ENCODE measurements around the gene ARHGAP6.

Gene ARHGAP6

DNA sequence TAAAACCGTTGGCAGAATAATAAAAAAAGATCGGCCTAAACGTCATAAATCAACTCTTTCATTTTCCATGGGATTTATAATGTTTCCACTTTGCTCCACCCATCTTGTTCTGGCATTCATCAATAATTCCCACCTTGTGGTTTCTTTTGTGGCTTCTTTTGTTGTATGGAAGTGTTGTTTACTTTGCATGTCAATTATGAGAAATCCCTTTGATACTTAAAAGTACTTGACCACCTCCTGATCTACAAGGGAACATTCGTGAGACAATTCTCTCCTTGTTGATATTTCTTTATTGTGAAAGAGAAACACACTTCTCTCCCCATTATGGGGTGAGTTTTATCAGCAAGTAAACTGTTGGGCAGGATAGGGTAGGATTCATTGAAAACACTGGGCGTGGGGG, 369.7 kb downstream of the ARHGAP6 start:
- no peak for DNase-seq (ENCODE audit: low read depth in 2 of 2)

DNA sequence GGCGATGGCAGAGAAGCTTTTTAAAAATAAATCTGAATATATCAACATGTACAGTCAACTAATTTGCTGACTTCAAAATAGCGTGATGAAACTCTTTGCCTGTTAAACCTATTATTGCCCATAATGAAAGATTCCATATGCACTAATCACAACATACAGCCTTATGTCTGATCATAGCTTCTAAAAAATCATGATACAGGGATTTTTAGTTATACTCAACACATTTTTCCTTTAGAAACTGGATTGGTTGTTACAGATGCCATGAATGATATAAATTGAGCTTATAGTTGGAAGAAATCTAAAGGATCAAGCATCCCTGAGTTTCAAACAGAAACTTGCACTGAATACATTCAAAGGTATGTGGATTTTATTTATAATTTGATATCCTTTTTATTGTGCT, 372.6 kb downstream of the ARHGAP6 start, which contains the start of gene AMELX:
TSS of gene AMELX (plus strand) at position 301 of the 400 bp plus-strand sequence. CDS start 1,376 bp downstream, outside the sequence.
- DNase-seq (ENCODE audit: low read depth in 2 of 2) = no peak

DNA sequence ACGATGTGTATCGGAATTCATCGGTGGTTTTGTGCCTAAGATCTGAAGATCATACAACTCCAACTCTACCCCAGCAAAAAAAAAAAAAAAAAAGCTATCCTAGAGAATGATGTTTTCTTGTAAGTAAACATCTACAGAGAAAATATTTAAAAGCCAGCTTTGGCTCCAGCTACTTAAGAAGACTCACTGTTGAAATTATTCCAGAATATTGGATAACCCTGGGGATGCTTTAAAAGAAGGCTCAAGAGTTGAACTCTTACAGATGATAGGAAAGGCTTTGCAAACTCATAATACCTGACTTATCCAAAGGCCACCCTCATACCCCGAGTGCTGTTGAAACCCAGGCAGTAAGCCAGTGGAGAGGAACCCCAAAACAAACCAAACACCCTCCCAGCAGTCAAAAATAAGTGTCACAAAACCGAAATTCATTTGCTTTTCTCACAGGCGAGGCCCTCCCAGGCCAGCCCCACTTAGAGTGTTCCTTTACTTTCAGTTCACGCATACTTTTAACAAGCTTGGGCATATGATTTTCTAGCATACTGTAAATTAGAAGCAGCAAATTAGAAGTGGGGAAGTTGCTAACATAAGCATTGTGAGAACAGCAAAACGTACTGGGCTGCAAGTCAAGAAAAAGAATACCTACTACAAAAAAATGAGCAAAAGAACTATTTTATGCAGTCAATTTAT, 375.2 kb downstream of the ARHGAP6 start:
- DNase-seq (ENCODE audit: low read depth in 2 of 2) = no peak

GRCh38 chrX:11287505-11287904, 378.2 kb downstream of the ARHGAP6 start:
- DNase-seq (ENCODE audit: low read depth in 2 of 2) = no peak

GRCh38 chrX:11285651-11286050, 380.1 kb downstream of the ARHGAP6 start:
- no peak for DNase-seq (ENCODE audit: low read depth in 2 of 2)

DNA sequence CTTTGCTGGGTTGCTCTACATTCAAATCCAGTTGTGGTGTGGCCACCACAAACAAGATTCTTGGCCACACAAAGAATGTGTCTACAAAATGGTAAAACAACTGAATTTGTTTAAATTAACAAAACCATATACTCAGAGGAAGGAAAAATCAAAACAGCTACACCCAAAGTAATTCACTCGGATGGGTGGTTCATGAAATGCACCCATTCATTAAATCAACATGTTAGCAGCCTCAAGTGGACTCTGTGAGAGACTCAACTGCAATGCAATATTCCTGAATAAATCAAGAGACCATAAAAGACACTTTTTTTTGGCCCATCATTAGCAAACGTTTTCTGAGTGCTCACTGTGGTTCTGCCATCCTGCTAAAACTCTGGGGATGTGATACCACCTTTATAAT, 383.7 kb downstream of the ARHGAP6 start:
- no peak for DNase-seq (ENCODE audit: low read depth in 2 of 2)

GRCh38 chrX:11273544-11273943, 392.2 kb downstream of the ARHGAP6 start:
- DNase-seq (ENCODE audit: low read depth in 2 of 2) = no peak

DNA sequence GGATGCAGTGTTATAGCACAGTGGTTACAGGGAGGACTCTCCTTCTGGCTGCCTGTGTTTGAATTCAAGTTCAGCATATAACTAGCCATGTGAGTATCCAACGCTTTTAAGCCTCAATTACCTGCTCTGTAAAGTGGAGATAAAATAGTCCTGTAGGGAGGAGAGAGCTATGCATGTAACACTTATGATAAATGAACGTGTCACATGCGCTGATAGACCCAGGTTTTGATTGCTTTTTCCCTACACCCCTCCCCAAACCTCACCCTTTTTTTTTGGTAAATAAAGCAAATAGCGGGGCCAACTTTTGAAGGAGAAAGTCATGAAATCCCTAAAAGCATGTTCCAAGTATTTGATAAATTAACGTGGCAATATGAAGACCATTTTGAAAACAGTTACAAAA, 392.9 kb downstream of the ARHGAP6 start:
- no peak for DNase-seq (ENCODE audit: low read depth in 2 of 2)

GRCh38 chrX:11272290-11272689, 393.4 kb downstream of the ARHGAP6 start:
- DNase-seq (ENCODE audit: low read depth in 2 of 2) = no peak

GRCh38 chrX:11269996-11270395, 395.7 kb downstream of the ARHGAP6 start:
- DNase-seq (ENCODE audit: low read depth in 2 of 2) = no peak

GRCh38 chrX:11269006-11269405, 396.7 kb downstream of the ARHGAP6 start:
- no peak for DNase-seq (ENCODE audit: low read depth in 2 of 2)

DNA sequence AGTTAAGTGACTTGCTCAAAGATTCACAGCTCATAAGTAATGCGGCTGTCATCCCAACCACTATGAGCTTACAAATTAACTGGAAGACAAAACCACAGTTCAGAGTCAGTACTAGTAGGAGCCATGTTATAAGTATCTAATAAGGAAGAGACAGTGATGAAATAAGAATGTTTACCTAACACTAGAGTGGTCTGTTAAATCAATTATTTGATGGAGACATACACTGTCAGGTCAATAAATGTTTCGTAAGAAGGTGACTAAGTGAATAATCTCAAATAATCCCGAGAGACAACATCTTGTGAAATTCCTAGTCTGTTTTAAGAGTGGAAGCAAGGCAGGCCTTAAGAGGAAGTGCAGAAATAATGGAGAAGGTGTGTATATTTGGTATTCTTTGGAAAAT, 398.3 kb downstream of the ARHGAP6 start:
- DNase-seq (ENCODE audit: low read depth in 2 of 2) = no peak

DNA sequence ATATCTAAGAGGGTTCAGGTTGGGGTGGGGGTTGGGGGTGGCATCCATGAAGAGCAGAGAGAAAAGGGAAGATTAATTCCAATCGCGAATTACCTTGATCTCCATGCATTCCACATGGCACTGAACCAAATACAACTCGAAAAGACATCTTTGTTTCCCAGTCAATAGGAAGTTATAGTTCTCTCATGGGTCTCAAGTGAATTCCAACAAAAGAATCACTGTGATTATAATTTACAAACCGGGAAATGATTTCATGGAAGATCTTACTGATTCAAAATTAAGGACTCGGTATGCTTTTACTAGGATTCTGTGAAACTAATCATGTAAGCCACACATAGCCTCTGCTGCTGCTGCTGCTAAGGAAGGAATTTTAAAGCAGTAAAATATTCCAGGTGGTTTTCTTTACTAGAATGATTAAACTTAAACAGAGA, 399.1 kb downstream of the ARHGAP6 start:
- DNase-seq (ENCODE audit: low read depth in 2 of 2) = no peak

- DNase-seq (ENCODE audit: low read depth in 2 of 2) = no peak
These were observed 400.4 kb downstream of the ARHGAP6 start for GRCh38 chrX:11265352-11265751.

DNA sequence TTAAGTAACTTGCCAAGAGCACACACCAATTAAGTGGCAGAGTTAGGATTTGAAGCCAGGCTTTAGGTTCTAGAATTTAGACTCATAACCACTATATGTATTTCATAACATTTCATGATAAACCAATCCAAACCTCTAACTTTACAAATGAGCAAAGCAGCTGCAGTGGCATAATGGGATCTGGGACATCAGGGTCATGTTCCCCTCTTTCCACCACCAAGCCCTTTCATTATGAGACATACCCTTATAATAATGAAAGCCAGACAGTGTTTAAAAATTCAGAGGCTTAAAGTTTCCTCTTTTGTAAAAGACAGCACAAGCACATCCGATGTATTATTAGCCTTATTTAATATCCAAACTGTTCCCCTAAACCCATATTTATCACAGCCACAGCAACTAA, 400.8 kb downstream of the ARHGAP6 start:
- no peak for DNase-seq (ENCODE audit: low read depth in 2 of 2)

DNA sequence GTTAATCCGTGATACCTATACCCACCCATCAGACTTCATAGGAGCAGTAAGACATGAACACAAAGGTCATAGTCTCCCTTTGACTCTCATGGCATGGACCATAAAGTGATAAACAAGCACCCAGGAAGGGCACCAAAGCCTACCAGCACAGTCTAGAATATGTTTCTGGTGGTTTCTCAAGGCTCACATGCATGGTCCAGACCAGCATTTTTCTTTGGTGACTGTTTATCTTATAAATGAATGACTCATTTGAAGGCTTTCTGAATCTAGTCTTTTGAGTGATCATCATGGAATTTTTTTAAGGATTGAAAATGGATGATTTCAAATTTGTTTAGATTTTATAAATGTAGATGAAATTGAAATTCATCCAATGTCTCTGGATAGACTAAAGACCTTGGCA, 404.5 kb downstream of the ARHGAP6 start:
- DNase-seq (ENCODE audit: low read depth in 2 of 2) = no peak

DNA sequence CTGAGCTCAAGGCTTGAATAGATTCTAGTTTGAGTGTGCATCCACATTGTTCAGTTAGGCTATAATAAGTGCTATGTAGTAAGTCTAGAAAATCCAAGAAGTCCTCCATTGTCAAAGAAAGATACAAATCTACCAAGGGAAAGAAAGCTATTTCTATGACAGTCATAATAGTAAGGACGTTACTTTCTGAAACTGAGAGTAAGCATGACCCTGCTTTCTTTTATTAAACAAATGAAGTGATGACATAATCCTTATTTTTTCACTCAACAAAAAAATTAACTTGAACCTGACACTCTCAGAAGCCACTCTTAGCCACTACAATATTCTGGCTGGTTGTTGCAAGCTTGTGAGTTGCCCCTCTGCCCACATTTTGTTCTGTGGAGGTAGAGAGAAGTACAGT, 406.3 kb downstream of the ARHGAP6 start:
- no peak for DNase-seq (ENCODE audit: low read depth in 2 of 2)

- no peak for DNase-seq (ENCODE audit: low read depth in 2 of 2)
These were observed 408.0 kb downstream of the ARHGAP6 start for GRCh38 chrX:11257711-11258110.

GRCh38 chrX:11257290-11257689, 408.4 kb downstream of the ARHGAP6 start:
- no peak for DNase-seq (ENCODE audit: low read depth in 2 of 2)

- no peak for DNase-seq (ENCODE audit: low read depth in 2 of 2)
These were observed 411.2 kb downstream of the ARHGAP6 start for GRCh38 chrX:11254417-11255109.

DNA sequence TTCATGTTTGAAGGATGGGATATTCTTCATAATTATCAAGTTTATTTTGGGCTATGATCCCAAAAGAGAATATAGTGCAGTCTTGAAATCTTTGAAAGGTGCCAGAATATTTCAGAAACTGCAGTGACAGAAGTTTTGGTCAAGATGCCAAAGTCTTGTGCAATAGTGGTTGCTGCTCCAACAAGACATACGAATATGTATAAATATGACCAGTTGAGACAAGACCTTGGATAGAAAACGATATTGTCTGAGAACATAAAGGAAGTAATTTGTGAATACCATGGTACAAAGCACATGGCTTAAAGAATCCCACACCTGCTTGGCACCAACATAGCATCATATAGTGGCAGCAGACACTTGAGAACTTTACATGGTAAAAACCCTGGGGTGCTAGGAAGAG, 421.1 kb downstream of the ARHGAP6 start:
- no peak for DNase-seq (ENCODE audit: low read depth in 2 of 2)

DNA sequence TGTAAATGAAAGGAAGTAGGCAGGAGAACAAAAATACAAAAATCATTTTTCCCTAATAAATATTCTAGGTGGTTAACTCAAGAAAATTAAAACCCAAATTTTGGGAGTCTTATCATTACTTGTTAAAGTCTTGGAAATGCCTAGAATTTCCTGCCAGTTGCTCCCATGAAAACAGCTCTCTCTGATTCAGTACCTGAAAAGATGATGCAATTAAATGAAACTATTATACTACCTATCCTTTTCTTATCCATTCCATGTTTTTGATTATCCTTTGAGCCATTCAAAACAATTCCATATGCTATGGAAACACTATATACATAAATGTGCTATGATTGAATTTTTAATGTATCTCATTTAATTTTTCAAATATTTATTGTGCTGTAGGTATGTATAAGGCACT, 423.0 kb downstream of the ARHGAP6 start:
- DNase-seq (ENCODE audit: low read depth in 2 of 2) = no peak

GRCh38 chrX:11241720-11242119, 424.0 kb downstream of the ARHGAP6 start:
- no peak for DNase-seq (ENCODE audit: low read depth in 2 of 2)

Data from stimulated activated CD8-positive, alpha-beta memory T cell treated with anti-CD3 and anti-CD28 coated beads, Interleukin-15, amount 100 ng/mL, for 48 hours (primary cell).